HCT116 (cell line): ENCODE results near the gene PRAME.

Source experiments
- CEBPB ChIP-seq: IDR thresholded peaks from 2 replicates; pipeline ENCODE4 v1.6.1; 2012; ENCODE audit warnings: low read depth
- EGR1 ChIP-seq: IDR thresholded peaks from 2 replicates; pipeline ENCODE4 v1.6.1; 2012; ENCODE audit warnings: low read depth
- EZH2 ChIP-seq: fragments of 200-600 bp; sonication (generic); IDR thresholded peaks from 2 replicates; pipeline ENCODE4 v1.6.1; 2017; ENCODE audit warnings: antibody characterized with exemption, mixed run types
- EZH2phosphoT487 ChIP-seq: fragments of 200-600 bp; IDR thresholded peaks from 2 replicates; pipeline ENCODE4 v1.6.1; 2018; ENCODE audit warnings: antibody characterized with exemption, borderline replicate concordance
- POLR2AphosphoS5 ChIP-seq: IDR thresholded peaks from 2 replicates; pipeline ENCODE4 v1.6.1; 2011; ENCODE audit warnings: mild to moderate bottlenecking, low read depth, low read length, moderate library complexity
- RAD21 ChIP-seq: IDR thresholded peaks from 2 replicates; pipeline ENCODE4 v1.6.1; 2012; ENCODE audit warnings: low read depth, mild to moderate bottlenecking
- YY1 ChIP-seq: IDR thresholded peaks from 2 replicates; pipeline ENCODE4 v1.6.1; 2011; ENCODE audit warnings: low read length, low read depth, moderate library complexity, mild to moderate bottlenecking; ENCODE audit not compliant: insufficient replicate concordance; ENCODE audit errors: extremely low read depth
- ZFX ChIP-seq: fragments of 450-650 bp; IDR thresholded peaks from 2 replicates; pipeline ENCODE4 v1.6.1; 2017
- TF ChIP-seq, protein P1 (sequence below): IDR thresholded peaks from 2 replicates; pipeline ENCODE4 v1.6.1; 2012
- TF ChIP-seq, protein P2 (sequence below), 3 experiments: fragments of 200-600 bp in 1 of 3; sonication (generic) in 1 of 3; IDR thresholded peaks in 2 of 3; conservative IDR thresholded peaks in 1 of 3; 2 replicates each; pipeline ENCODE4 v1.5.1; 2012 to 2017; ENCODE audit warnings: low read depth in 2 of 3, low read length in 2 of 3, antibody characterized with exemption in 1 of 3, borderline replicate concordance in 1 of 3, control low read depth in 1 of 3, mild to moderate bottlenecking in 1 of 3, mixed read lengths in 1 of 3, mixed run types in 1 of 3, moderate library complexity in 1 of 3; ENCODE audit not compliant: insufficient read depth in 1 of 3
- TF ChIP-seq, protein P3 (sequence below): IDR thresholded peaks from 2 replicates; pipeline ENCODE4 v1.6.1; 2012

- TF ChIP-seq POLR2AphosphoS5 (no peak), RAD21 (no peak), EGR1 (no peak), ZFX (no peak), EZH2phosphoT487 (no peak), CEBPB (no peak), YY1 (no peak), EZH2 (no peak)
- TF ChIP-seq, protein P1, sequence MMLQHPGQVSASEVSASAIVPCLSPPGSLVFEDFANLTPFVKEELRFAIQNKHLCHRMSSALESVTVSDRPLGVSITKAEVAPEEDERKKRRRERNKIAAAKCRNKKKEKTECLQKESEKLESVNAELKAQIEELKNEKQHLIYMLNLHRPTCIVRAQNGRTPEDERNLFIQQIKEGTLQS: no peak
- TF ChIP-seq, protein P2, sequence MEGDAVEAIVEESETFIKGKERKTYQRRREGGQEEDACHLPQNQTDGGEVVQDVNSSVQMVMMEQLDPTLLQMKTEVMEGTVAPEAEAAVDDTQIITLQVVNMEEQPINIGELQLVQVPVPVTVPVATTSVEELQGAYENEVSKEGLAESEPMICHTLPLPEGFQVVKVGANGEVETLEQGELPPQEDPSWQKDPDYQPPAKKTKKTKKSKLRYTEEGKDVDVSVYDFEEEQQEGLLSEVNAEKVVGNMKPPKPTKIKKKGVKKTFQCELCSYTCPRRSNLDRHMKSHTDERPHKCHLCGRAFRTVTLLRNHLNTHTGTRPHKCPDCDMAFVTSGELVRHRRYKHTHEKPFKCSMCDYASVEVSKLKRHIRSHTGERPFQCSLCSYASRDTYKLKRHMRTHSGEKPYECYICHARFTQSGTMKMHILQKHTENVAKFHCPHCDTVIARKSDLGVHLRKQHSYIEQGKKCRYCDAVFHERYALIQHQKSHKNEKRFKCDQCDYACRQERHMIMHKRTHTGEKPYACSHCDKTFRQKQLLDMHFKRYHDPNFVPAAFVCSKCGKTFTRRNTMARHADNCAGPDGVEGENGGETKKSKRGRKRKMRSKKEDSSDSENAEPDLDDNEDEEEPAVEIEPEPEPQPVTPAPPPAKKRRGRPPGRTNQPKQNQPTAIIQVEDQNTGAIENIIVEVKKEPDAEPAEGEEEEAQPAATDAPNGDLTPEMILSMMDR (IDR thresholded peaks at IDR 0.05 in 2 of 3, conservative IDR thresholded peaks at IDR 0.05 in 1 of 3; ENCODE audit: borderline replicate concordance in 1 of 3, insufficient read depth in 1 of 3, low read depth in 2 of 3, low read length in 2 of 3): no peak
- TF ChIP-seq, protein P3, sequence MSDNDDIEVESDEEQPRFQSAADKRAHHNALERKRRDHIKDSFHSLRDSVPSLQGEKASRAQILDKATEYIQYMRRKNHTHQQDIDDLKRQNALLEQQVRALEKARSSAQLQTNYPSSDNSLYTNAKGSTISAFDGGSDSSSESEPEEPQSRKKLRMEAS: no peak
Measured at GRCh38 chr22:22587577-22588188, 28.6 kb upstream of the PRAME start.
